Adrenal gland (tissue), 5 donors: Measurements from ENCODE around the gene MGRN1.

Experiments used
- CTCF ChIP-seq, 6 experiments: fragments of 450-650 bp in 4 of 6; fragments of 200-600 bp in 2 of 6; sonication (generic) in 1 of 6; IDR thresholded peaks; 1 replicate in 5 of 6; 2 replicates in 1 of 6; pipeline versions ENCODE4 v1.5.1 to v1.8.0; 2016 to 2021; ENCODE audit warnings: antibody characterized with exemption in 6 of 6, mild to moderate bottlenecking in 2 of 6, moderate library complexity in 1 of 6
- POLR2A ChIP-seq, 2 donors: fragments of 450-650 bp; IDR thresholded peaks; one replicate each; pipeline ENCODE4 v1.6.1; 2017; ENCODE audit warnings: antibody characterized with exemption in 2 of 2, mild to moderate bottlenecking in 2 of 2, moderate library complexity in 1 of 2
- donor health status: DM: no; HTN: no; CAD: no.

GRCh38 chr16:4601864-4602186, 22.8 kb upstream of the MGRN1 start:
- TF ChIP-seq CTCF (IDR thresholded peaks at IDR 0.05) (no peak), POLR2A (IDR thresholded peaks at IDR 0.05) (no peak)
